Ishikawa (cell line): ENCODE measurements around the gene FZR1.

Experiments used
- CEBPB ChIP-seq: IDR thresholded peaks from 2 replicates; pipeline ENCODE4 v1.6.1; 2012
- CREB1 ChIP-seq: IDR thresholded peaks from 2 replicates; pipeline ENCODE4 v1.6.1; 2012; ENCODE audit warnings: low read depth
- EGR1 ChIP-seq: IDR thresholded peaks from 2 replicates; pipeline ENCODE4 v1.6.1; 2012
- EP300 ChIP-seq: IDR thresholded peaks from 2 replicates; pipeline ENCODE4 v1.6.1; 2012; ENCODE audit warnings: borderline replicate concordance
- FOXM1 ChIP-seq: IDR thresholded peaks from 2 replicates; pipeline ENCODE4 v1.6.1; 2012; ENCODE audit warnings: low read depth, borderline replicate concordance
- NFIC ChIP-seq: IDR thresholded peaks from 2 replicates; pipeline ENCODE4 v1.6.1; 2012
- RAD21 ChIP-seq: IDR thresholded peaks from 2 replicates; pipeline ENCODE4 v1.6.1; 2012; ENCODE audit warnings: low read depth
- REST ChIP-seq: IDR thresholded peaks from 2 replicates; pipeline ENCODE4 v1.6.1; 2012; ENCODE audit warnings: low read depth, mild to moderate bottlenecking
- TAF1 ChIP-seq: IDR thresholded peaks from 2 replicates; pipeline ENCODE4 v1.6.1; 2012; ENCODE audit warnings: low read depth, mild to moderate bottlenecking
- TCF12 ChIP-seq: IDR thresholded peaks from 2 replicates; pipeline ENCODE4 v1.6.1; 2012; ENCODE audit warnings: low read depth
- TEAD4 ChIP-seq: IDR thresholded peaks from 2 replicates; pipeline ENCODE4 v1.6.1; 2012
- USF1 ChIP-seq: IDR thresholded peaks from 2 replicates; pipeline ENCODE4 v1.6.1; 2012
- YY1 ChIP-seq: IDR thresholded peaks from 2 replicates; pipeline ENCODE4 v1.6.1; 2012; ENCODE audit warnings: low read depth
- ZBTB7A ChIP-seq: IDR thresholded peaks from 2 replicates; pipeline ENCODE4 v1.6.1; 2012; ENCODE audit warnings: low read depth
- TF ChIP-seq, protein P1 (sequence below): IDR thresholded peaks from 2 replicates; pipeline ENCODE4 v1.6.1; 2012

FZR1 gene

DNA sequence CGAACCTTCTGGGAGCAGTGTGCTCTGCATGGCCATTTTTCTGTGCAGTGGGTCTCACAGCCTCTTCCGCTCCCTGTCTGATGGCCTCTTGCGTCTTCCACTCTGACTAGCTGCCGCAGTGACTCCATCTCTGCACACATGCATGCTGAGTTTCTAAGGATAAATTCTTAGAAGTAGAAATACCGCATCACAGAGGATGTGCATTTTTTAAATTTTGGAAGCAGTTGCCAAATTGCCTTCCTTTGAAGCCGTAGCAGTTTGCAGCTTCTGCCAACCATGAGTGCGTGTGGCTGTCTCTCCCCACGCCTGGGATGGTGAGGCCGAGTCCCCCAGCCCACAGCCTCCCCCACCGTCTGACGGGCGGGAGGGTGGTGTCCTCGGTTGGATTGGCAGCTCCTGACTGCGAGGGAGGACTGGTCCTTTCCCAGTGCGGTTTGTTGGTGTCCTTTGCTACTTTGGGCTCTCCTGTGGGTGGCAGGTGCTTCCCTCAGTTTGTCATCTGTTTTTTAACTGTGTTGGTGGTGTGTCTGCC, 9.8 kb downstream of the FZR1 start:
- TF ChIP-seq FOXM1 (no peak), TAF1 (no peak), REST (no peak), CREB1 (no peak), YY1 (no peak), TCF12 (no peak), USF1 (no peak), TEAD4 (no peak), CEBPB (no peak)
- TF ChIP-seq, protein P1, sequence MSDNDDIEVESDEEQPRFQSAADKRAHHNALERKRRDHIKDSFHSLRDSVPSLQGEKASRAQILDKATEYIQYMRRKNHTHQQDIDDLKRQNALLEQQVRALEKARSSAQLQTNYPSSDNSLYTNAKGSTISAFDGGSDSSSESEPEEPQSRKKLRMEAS, result no peak

DNA sequence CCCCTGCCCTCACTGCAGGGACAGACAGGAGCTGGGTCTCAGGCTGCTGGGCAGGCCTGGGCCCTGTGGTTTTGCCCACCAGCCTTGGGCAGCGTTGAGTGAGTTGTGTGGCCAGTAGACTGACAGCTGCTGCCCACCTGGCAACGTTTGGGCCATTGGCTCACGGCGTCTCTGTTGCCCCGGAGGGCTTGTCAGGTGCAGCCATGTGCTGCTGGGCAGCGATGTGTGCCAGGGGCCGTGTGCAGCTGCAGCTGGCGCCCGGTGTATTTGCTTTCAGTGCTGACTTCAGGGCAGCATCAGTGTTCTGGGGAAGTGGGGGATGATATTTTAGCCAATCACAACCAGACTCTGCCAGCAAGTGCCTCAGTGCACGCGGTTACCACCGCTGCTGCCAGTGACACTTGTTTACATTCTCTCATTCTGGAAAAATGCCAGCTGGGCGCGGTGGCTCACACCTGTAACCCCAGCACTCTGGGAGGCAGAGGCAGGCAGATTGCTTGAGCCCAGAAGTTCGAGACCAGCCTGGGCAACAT, 10.6 kb downstream of the FZR1 start:
- TF ChIP-seq NFIC (peak; percentile 58; the same call in 1 of the 2 replicates), TEAD4 (no peak)

GRCh38 chr19:3517638-3518037, 11.5 kb downstream of the FZR1 start:
- TF ChIP-seq USF1, result no peak
- no peak for TF ChIP-seq EGR1
- TF ChIP-seq TEAD4, result no peak
- TF ChIP-seq TCF12, result no peak
- no peak for TF ChIP-seq CREB1
- no peak for TF ChIP-seq CEBPB
- no peak for TF ChIP-seq YY1
- no peak for TF ChIP-seq ZBTB7A
- no peak for TF ChIP-seq REST
- no peak for TF ChIP-seq NFIC

DNA sequence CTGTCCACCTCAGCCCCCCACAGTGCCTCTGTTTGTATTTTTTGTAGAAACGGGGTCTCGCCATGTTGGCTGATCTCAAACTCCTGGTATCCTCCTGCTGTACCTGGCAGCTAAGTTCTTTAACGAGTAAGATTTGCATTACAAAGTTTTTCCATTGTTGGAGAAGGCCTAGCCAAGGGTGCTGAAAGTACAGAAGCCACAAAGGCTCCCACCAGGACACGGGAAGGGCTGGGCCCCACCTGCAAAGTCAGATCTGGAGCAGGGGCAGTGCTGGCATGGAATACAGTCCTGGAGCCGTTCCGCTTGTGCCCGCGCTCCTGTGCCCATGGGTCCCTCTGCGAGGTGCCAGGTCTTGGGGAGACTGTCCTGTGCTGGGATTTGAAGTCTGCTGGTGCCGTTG, 12.1 kb downstream of the FZR1 start:
- TF ChIP-seq RAD21, result no peak
- TF ChIP-seq TEAD4, result no peak
- TF ChIP-seq, protein P1, result no peak
- no peak for TF ChIP-seq USF1
- no peak for TF ChIP-seq TCF12
- no peak for TF ChIP-seq CEBPB
- no peak for TF ChIP-seq CREB1
- TF ChIP-seq NFIC, result no peak
- no peak for TF ChIP-seq EGR1
- TF ChIP-seq FOXM1, result no peak
- no peak for TF ChIP-seq YY1
- no peak for TF ChIP-seq TAF1
- TF ChIP-seq REST, result no peak
- no peak for TF ChIP-seq EP300
- no peak for TF ChIP-seq ZBTB7A

GRCh38 chr19:3518659-3519058, 12.5 kb downstream of the FZR1 start:
- no peak for TF ChIP-seq RAD21
- no peak for TF ChIP-seq USF1
- TF ChIP-seq TAF1, result no peak
- TF ChIP-seq FOXM1, result no peak
- TF ChIP-seq CREB1, result no peak
- TF ChIP-seq, protein P1, result no peak
- TF ChIP-seq EP300, result no peak
- TF ChIP-seq YY1, result no peak
- TF ChIP-seq EGR1, result no peak
- no peak for TF ChIP-seq REST
- no peak for TF ChIP-seq ZBTB7A
- no peak for TF ChIP-seq TCF12
- TF ChIP-seq TEAD4, result no peak
